ENCODE results near the gene LMAN2.

DNA sequence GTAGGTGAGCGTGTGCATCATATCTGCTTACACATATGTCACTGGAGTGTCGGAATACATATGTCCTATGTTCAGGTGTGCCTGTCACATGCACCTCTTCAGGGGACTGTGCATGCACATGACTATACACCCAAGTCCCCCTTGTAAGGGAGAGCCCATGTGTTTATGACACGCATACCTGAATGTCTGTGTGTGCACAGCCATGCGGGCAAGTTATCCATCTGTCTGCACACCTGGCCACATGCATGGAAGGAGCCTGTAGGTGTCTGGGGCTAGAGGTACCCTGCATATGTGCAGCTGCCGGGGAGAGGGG lies 5.6 kb upstream of the LMAN2 start:
- TF ChIP-seq CTCF (IDR thresholded peaks at IDR 0.05) (no peak), POLR2A (IDR thresholded peaks at IDR 0.05) (no peak)

Data from tibial nerve (tissue), 3 donors.